ENCODE results near the gene PDS5B.

- TF ChIP-seq, protein P1, sequence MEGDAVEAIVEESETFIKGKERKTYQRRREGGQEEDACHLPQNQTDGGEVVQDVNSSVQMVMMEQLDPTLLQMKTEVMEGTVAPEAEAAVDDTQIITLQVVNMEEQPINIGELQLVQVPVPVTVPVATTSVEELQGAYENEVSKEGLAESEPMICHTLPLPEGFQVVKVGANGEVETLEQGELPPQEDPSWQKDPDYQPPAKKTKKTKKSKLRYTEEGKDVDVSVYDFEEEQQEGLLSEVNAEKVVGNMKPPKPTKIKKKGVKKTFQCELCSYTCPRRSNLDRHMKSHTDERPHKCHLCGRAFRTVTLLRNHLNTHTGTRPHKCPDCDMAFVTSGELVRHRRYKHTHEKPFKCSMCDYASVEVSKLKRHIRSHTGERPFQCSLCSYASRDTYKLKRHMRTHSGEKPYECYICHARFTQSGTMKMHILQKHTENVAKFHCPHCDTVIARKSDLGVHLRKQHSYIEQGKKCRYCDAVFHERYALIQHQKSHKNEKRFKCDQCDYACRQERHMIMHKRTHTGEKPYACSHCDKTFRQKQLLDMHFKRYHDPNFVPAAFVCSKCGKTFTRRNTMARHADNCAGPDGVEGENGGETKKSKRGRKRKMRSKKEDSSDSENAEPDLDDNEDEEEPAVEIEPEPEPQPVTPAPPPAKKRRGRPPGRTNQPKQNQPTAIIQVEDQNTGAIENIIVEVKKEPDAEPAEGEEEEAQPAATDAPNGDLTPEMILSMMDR (conservative IDR thresholded peaks at IDR 0.05; ENCODE audit: low read depth, low read length) = no peak
- no peak for TF ChIP-seq EZH2 (IDR thresholded peaks at IDR 0.05; ENCODE audit: borderline replicate concordance, low read depth, low read length, poor library complexity, severe bottlenecking)
Measured at GRCh38 chr13:32642316-32642715, 56.1 kb downstream of the PDS5B start.
